Effector CD4-positive, alpha-beta T cell (primary cell): ENCODE measurements around the gene OSBPL6.
"Not testable (repeated sequence)": the region's sequence is repeated elsewhere in the genome, so short reads cannot be mapped to it uniquely, and the experiment has no call there.

ENCODE experiments used
- DNase-seq: peaks from one replicate; pipeline ENCODE4 v3.0.0-alpha.2; 2020

The OSBPL6 gene

DNA sequence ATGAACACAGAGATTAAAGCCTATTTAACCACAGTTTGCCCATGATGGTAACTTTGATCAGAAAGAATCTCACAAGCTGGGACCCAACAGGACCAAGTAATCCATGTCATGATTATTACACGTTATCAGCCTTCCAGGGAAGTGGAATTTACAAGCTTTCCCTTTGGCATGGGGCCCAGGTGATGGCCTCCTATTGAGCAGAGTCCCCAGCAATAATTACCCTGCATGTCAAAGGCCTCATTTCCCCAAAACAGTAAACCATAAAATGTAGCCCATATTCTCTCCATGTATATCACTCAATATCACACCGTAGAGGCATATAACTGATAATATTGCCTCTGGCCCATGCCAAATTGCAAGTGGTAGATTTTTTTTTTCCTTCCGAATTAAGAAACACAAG is 217.7 kb downstream of the OSBPL6 start:
- no peak for DNase-seq

DNA sequence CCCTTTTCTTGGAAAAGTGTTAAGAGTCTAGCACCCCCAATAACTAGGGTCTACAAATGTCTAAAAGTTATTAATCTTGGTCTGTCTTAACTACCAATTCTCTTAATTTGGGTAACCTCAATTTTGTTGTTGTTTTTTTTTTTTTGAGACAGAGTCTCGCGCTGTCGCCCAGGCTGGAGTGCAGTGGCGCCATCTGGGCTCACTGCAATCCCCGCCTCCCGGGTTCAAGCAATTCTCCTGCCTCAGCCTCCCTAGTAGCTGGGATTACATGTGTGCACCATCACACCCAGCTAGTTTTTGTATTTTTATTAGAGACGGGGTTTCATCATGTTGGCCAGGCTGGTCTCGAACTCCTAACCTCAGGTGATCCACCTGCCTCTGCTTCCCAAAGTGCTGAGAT is 218.1 kb downstream of the OSBPL6 start:
- DNase-seq: not testable (repeated sequence)

DNA sequence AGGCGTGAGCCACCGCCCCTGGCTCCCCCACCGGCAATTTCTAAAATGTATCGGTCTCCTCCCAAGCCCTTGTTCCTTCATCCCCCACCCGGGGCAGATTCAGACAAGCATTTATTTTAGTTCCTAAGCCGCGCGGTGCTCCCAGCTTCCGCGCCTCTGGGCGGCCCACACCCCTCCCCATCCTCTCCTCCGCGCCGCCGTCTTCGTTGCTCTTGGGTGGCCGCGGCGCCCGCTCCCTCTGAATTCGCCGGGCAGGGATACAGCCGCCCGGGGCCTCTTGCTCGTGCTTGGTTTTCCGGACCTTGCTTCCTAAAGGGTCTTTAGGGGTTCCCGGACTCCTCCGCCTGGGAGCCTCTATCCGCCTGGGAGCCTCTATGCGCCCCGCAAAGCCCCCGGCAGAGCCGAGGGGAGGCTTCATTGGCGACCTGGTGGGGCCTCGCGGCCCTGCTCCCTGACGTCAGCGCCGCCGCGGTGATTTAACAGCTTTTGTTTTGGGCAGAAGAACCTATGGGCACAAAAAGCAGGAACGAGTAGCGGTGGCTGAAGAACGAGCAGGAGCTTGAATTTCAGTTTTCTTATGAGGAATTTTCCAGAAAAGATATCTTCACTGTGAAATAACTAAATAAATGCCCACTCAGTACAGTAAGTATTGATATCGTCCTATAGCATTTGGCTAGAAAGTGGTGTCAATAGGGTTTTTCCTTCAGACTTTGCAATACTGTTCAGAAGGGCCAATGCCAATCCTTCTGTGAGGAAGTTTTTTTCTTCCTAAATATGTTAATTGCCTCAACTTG is 219.4 kb downstream of the OSBPL6 start:
- DNase-seq: peak; percentile 58

DNA sequence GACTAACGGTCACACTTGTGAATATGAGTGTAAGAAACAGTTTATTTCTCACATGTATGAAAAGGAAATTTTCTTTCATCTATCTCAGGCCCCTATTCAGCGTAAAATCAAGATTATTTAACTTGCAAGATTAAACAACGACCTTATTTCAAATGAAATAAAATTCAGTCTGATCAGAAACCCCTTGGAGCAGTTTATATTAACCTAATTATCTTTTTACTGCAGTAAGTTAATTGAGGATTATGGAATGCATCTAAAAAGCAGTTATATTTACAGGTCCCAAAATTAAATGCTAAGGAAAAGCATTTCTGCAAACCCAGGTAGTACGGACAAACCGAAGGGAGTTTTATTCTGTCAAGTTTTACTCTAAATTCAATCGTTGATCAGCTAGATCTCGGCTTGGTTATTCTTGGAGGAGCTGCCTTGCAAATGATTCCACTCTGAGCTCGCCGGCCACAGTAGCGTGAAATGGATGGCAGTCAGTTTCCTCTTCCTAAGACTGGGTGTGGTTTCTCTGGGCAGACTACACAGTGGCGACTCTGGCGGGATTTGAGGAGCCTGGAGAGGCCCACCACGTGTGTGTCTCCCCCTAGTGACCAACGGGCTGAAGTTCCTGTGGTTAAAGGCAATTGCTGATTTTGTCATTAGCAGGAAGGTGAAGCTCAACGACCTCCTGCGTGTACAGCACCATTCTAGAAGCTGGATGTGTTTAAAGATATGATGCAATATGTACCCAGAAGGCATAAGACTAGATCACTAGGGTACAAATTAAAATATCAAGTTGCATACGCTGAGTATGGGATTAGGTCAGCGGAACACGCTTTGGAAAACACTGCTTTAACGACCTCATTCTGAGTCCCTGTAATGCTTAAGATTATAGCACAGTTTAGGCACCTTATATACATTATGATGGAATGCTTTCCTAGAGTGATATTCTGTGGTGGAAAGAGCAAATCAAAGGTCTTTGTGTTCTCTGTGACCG is 220.2 kb downstream of the OSBPL6 start:
- peak; percentile 63 for DNase-seq

DNA sequence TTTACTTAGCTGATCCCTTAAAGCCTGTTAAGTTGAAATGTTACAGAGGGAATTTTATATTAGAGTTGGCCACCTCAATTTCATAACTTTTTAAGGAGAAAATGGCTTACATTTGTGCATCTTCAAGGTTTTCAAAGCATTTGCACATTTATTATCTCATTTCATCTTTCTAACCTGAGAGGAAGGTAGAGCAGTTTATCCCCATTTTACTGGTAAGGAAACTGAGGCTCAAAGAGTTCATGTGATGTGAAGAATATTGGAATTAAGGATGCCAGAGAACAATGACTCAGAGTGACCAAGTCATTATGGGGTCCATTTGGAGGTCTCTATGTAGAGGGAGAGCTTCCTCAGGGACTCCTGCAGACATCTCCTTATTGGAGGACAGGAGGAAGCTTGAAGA is 221.7 kb downstream of the OSBPL6 start:
- DNase-seq: no peak

DNA sequence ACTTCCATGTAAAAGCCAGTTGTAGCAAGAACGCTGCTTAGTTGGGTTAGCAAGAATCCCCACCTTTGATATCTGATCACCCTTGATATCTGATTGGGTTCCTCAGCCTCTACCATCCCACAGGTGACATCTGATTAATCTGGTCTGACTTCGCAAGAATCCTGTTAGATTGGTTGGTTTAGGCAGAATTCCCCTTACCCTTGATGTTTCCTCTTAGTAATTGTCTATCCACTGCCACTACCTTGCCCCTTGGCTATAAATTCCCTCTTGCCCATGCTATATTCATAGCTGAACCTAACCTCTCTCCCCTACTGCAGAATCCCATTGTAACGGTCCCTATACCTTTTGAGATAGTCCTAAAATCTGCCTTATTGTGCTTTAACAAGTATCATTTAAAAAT is 223.6 kb downstream of the OSBPL6 start:
- DNase-seq: no peak

DNA sequence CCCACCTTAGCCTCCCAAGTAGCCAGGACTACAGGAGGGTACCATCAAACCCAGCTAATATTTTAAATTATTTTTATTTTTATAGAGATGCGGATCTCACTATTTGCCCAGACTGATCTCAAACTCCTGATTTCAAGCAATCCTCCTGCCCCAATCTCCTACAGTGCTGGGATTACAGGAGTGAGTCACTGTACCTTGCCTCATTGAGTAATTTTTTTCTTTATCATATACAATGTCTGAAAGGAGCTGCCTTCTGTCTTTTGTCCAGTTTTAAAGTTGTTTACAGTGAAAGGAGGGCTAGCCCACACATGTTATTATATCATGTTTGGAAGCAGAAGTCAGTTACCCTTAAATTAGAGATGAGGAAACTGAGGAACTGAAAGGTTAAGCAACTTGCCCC is 224.1 kb downstream of the OSBPL6 start:
- no peak for DNase-seq

DNA sequence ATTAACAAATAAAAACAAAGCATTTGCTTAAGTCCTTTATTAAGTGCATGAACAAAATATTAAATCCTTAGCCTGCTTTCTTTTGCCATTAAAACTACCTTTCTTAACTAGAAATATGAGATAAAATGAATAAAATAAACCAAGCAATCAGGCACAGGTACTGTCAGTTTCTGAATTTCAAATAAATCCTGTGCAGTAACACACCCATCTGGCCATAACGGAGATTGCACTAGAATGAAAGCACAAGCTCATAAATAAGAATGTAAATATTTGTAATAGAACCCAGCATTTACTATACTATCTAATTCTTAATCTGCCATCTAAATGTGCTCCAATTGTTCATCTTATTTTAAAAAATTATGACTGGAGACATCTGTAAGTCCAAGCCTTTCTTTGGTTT is 224.8 kb downstream of the OSBPL6 start:
- DNase-seq: no peak

DNA sequence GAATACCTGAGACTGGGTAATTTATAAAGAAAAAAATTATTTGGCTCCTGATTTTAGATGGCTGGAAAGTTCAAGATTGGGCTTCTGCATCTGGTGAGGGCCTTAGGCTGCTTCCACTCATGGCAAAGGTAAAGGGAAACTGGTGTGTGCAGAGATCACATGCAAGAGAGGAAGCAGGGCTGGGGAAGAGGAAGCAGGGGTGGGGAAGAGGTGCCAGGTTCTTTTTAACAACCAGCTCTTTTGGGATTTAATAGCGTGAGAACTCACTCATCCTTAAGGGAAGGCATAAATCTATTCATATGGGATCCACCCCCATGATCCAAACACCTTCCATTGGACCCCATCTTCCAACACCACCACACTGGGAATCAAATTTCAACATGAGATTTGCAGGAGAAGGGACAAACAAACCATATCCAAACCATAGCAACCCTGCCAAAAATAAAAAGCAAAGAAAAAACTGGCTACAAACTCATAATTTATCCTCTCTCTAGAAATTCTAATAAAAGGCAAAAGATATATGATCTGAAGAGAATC is 226.2 kb downstream of the OSBPL6 start:
- DNase-seq: no peak

DNA sequence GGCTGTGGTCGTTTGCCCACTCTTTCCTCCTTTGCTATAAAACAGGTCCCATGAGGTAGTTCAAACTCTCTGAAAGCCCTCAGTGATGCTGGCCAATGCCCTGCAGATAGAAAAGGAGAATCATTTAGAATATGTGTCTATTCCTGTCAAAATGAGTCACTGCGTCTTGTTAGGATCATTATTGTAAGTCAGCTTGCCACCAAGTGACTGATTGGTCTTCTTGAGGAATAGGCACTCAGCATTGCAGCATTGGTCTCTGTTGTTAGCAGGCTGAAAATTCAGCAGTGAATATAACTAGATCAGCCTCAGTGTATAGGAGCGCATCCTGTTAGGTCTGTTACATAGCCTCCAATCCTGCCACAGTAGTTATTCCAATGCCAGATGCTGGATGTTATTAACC is 227.8 kb downstream of the OSBPL6 start:
- no peak for DNase-seq

DNA sequence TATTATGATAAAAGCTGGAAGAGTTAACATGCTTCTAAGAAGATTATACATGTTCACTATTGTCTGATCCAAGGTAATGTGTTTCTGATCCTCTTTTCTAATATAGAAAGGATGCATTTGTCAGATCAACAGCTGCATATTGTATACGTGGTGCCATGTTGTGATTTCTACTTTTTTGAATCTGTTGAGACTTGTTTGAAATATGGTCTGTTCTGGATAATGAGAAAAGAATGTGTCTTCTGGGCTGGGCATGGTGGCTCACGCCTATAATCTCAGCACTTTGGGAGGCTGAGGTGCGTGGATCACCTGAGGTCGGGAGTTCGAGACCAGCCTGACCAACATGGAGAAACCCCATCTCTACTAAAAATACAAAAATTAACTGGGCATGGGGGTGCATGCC is 229.4 kb downstream of the OSBPL6 start:
- DNase-seq: not testable (repeated sequence)

DNA sequence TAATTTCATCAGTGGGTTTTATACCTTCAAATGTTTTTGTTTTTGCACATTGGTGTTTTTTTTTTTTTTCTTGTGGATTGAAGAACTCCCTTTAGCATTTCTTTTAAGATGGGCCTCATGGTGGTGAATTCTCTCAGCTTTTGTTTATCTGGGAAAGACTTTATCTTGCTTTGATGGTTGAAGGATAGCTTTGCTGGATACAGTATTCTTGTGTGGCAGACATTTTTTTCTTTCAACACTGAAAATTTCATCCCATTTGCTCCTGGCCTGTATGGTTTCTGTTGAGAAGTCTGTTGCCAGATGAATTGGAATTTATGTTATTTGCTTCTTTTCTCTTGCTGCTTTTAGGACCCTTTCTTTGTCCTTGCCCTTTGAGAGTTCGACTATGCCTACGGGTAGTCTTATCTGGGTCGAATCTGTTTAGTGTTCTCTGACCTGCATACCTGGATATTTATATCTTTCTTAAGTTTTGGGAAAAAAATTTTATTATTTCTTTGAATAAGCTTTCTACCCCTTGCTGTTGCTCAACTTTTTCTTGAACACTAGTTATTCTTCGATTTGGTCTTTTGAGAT is 231.0 kb downstream of the OSBPL6 start:
- DNase-seq: no peak

DNA sequence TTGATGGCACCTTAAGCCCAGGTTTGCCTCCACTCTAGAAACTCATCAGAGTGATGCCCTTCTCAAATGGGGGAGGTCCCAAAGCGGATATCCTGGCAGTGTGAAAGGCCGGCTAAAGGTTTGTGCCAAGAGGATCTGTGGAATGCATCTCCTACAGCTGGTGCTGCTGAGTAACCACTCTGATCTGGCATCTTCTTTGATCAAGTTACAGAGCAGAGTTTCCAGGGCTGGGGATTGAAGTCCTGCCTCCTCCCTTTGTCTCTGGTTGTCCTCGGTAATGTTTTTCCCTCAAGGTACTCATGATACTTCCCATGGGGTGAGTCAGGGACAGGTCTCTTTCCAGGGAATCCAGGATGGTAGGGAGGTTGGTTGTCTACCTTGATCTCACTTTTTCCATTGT is 232.1 kb downstream of the OSBPL6 start:
- no peak for DNase-seq

DNA sequence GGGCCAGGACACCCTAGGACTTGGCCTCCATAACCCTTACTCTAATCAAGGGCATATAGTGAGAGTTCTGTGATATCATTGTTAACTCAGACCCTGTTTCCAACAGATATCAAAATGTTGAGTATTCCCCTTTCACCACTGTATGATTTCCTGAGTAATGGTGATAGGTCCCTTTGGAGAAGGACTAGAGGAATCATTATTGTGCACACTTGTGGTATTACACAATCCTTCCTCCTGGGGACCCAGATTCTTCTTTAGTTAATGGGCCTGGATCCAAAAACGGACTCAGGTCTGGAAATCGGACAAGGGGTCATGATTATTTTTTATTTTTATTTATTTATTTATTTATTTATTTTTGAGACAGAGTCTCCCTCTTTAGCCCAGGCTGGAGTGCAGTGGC is 233.1 kb downstream of the OSBPL6 start:
- no peak for DNase-seq

DNA sequence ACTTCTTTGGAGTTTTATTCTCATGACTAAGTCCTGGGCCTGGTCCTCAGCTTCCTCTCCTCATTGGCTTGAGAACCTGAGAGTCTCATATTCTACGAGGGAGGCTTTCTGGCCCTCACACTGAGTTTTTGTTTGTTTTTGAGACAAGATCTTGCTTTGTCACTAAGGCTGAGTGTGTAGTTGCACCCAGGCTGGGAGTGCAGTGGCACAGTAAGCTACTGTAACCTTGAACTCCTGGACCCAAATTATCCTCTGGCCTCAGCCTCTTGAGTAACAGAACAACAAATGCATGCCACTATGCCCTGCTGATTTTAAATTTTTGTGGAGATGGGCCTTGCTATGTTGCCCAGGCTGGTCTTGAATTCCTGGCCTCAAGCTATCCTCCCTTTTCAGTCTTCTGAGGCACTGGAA is 234.1 kb downstream of the OSBPL6 start:
- no peak for DNase-seq

DNA sequence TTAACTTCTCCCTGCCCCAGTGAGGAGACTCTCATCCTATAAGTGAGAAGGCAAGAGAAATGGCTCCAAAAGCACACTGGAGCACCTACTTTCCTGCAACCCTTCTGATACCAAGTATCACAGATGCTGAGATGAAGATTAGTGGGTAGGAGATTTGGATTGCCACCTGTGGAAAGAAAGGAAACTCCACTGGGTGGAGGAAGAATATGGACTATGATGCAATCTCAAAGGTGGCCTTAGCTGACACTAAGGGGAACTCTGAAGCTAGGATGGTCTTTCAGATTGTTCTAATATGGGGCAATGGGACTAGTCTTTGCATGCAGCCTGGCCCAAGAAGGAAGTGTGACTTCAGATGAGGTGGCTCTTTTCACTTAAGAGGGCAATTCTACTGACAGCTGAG is 235.0 kb downstream of the OSBPL6 start:
- no peak for DNase-seq

DNA sequence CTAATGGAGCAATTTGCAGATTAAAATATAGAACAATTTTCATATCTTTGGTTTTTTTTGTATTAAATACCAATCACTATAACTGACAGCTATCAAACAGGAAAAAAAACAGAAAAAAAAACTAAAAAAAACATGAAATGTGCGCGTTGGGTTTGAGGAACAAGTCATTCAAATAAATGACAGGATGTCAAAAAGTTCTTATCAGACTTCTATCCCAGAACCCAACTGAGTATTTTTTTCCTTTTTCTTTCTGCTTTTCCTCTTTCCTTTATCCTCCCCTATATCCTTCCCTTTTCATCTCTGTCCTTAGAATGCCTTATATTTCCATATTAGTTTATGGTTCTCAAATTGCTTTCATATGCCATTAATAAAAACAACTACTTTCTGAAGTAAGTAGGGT is 242.3 kb downstream of the OSBPL6 start:
- DNase-seq: no peak

DNA sequence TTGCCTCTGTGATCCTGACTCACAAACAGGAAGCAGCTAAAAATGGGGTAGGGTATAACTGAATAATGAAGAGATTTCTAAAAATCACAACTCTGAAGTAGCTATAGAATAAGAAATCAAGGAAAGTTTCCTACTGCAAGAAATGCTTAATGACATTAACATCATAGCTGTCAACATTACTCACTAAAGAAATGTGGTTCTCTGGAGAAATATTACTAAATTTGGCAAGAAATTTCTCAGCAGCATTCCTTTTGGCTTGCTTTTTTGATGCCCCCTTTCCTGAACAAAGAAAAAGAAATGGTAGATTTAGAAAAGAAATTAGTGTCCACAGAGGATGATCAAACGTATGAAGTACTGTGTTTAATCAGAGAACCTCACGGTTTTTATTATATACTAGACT is 247.1 kb downstream of the OSBPL6 start:
- DNase-seq: no peak

DNA sequence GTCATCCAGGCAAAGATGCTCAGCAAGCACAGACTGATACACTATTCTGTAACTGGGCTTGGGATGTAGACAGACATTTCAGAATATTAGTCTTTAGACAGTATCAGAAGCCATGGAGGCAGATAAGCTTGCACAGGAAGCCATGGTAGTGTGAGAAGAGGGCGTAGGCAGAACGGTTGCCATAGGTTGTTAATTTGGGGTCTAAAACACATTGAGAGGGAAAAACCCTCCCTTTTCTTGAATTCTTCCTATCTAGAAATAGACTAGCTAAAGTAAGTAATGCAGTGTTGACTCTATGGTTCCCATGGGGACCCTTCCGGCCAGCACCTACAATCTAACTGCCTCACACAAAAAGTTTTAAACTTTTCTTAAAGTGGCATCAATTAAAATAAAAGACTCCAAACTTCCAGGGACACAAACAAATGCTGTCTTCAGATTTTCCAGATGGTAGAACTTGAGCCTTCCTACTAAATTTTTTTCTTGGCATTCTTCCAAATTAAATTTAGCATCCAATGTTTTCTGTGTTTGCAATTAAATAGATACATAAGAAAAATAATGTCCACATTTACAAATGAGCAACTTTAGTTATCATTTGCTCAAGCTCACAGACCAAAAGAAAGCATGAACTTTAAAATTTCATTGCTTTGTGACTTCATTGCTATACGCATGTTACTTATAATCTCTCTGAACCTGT is 254.8 kb downstream of the OSBPL6 start:
- no peak for DNase-seq

DNA sequence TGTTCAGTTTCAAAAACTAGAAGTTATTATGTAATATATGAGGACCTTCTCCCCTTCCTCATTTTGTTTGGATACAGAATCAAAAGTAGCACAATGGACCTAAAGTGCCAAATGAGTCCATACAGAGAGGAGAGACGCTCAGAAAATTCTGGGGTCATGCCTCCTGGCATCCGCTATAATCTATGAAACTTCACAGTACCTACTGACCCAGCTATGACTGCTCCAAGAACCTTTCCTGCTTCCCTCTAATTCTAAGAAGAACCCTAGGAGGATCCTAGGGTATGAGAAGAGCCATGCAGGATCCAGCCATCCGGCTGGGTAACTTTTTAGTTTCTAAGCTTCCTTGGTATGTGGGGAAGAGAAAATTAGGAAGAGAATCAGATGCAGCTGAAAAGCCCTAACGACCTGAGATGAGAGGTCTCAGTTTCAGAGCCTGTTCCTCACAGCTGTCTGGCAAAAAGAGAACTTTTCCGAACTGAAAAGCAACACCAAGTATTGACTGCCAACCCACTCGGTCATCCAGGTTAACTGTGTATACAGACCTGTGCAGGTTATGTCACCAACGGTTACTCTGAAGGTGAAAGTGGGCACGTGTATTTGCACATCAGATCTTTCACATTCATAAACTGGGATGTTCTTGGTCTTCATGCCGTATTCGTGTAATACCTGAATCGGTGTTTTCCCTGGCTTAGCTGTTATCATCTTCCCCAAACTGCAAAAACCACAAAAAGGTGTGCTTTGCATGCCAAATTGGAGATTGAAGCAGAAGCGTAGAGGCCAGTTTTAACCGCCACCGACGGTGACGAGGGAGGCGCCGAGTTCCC is 255.6 kb downstream of the OSBPL6 start:
- DNase-seq: no peak

DNA sequence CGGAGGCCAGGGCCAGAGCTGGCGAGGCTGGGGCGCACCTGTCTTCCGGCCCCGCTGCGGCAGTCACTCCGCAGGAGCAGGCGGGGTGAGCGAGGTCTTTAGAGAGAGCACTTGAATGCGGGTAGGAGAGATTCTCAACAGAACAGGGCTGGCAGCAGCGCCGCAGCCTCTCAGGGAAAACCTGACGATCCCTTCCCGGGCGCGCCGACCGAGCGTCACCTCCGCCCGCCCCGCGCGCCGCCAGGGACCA is 256.1 kb downstream of the OSBPL6 start:
- DNase-seq: peak; percentile 71
